Amniotic stem cell (primary cell): ENCODE measurements around the gene RNF166.

Experiments
- DNase-seq: peaks from one replicate; lab custom pipeline; 2025; lab: John Stamatoyannopoulos, UW

The RNF166 gene

GRCh38 chr16:88692861-88693260, 13.3 kb downstream of the RNF166 start:
- no peak for DNase-seq

GRCh38 chr16:88691924-88692560, 14.2 kb downstream of the RNF166 start:
- no peak for DNase-seq

DNA sequence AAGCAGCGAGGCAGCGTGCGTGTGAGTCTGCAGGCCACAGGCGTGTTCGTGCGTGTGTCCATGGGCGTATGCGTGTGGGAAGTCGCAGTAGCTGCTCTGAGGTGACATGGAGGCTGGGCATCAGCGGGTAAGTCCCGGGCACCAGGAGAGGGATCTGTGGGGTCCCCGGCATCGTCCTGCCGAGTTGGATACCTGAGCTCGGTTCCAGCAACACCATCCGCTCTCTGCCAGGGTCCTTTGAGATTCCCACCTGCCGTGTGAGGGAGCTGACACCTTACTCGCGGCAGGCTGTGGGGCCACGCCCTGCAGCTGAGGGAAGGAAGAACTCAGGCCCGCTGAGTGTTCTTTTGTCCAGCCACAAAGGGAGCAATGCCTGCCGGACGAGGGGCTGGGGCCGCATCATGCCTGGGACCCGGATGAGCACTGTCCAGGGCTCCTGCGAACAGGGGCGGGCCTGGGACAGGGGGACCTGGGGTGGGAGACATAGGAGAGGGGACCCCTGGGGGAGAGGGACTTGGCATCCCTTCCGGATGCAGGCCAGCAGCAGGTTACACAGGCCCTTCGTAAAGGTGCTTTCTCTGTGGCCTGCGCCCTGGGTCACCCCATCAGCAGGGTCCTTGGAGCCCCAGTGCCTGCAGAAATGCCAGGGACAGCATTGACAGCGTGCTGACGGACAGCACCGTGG, 14.9 kb downstream of the RNF166 start:
- no peak for DNase-seq

DNA sequence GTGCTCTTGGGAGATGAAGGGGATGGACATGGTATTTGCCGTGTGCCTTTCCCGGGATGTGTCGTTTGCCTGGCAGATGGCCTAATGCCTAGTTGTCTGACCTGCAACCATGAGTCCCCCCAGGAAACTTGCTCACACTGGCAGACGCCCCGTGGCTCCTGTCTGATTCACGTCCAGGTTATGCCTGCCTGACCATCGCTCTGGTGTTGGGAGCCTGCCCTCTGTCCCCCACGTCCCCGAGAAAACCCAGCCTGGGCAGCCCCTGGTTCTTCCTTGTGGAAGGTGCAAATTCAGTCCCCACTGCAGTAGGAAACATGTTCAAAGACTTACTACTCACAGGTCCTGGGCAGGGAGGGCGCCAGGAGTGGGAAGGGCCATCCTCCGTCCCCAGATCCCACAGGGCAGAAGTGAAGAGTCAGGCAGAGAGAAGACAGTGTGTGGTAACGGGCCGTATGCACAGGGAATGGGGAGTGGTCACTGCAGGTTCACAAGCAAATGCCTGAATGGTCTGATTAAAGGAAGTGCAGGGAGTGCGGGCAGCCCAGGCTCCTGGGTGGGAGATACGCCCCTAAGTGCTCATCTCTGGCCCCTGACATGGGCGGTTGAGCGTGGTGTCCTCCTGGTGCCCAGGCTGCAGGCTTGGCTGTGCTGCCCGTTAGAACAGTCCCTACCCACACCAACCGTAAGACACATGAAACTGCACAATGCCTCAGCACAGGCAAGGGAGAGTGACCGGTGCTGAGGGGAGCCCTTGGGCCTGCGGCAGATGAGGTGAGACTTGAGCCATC, 15.7 kb downstream of the RNF166 start:
- no peak for DNase-seq

DNA sequence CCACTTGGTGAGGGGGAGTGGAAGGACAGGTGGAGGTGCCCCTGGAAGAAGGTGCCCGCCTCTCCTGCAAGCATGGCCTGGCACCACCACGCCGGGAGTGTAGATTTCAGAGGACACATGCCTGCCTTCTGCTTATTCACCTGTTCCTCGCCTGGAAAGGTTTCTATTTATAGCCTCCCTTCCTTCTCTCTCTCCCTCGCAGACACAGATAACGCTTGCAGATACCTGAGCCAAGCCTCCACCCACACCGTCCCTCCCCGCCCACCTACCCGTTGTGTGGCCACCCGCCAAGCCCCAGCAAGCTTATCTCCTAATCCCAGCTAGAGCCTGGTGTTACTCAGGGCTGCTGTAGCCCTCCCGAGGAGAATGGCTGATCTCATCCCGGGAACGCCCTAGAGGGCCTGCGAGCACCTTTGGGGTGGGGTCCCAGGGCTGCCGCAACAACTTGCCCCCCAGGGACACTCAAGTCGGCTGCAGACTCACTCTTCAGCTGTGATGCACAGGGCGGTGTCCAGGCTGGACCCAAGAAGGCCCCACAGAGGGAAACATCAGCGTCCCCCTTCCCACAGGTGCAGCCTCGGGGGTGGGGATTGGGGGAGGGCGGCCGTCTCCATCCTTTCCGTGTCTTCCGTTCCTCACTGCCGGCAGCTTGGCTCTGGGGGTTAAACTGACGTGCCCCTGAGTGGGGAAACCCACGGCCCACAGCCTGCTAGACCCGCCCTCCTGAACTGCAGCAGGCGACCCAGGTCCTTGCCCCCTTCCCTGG, 18.0 kb downstream of the RNF166 start:
- DNase-seq = no peak

GRCh38 chr16:88687676-88688012, 18.6 kb downstream of the RNF166 start:
- DNase-seq = no peak

- no peak for DNase-seq
Observed at GRCh38 chr16:88687254-88687576, 19.0 kb downstream of the RNF166 start.

DNA sequence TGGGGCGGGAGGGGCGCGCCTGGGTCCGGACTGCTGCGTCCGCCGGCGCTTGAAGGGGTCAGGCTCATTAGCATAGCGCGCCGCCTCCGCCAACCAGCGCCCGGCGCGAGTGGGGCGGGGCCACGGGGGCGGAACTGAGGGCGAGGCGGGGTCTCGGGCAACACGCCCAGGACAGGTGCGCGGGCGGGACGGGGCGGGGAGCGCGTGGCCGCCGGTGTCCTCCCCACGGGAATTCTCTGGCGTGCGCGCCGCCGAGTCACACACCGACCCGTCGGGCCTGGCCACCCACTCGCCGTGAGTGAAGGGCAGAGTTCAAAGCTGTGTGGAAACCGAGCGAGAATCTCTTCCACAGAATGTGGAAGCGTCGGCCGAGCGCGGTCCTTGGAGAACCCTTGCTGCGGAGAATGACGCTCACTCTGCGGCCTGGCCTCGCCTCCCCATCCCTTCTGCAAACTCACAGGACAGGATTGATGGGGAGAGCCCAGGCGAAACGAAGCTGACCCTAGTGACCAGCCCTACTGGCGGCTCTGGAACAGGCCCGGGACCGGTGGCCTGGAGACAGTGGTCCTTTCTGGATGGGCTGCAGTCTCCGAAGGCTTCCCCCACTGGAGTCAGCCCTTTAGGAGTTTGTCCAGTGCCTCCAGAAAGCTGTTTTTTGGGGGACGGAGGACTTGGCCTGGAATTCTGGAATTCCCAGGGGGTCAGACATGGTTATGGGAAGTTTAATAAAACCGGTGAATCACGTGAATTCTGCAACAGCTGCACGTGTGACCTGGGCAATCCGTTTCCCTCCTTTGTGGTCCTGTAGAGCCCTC, 19.6 kb downstream of the RNF166 start, which contains the start of gene SNAI3:
Gene SNAI3, minus strand, starts transcription at position 69 of the 815 bp plus-strand sequence. CDS start 101 bp downstream, outside the sequence.
- DNase-seq = no peak

DNA sequence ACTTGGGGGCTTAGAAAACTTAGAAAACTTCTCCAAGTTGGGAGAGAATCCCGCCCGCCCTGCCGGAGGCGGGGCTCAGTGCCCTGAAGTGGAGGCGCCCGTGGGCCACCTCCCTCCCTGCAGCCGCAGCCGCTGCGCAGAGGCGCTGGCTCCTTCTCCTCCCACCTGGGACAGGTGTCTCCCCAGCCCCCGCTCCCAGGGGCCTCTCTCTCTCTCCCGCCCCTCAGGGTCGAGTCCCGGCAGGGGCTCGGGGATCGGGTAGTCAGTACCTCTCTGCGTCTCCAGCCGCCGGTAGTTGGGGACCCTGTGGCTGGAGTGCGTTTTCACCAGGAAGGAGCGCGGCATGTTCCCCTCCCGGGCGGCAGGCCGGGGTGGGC, 20.2 kb downstream of the RNF166 start:
- DNase-seq = no peak

GRCh38 chr16:88685156-88686061, 20.8 kb downstream of the RNF166 start:
- DNase-seq = peak; percentile 69

DNA sequence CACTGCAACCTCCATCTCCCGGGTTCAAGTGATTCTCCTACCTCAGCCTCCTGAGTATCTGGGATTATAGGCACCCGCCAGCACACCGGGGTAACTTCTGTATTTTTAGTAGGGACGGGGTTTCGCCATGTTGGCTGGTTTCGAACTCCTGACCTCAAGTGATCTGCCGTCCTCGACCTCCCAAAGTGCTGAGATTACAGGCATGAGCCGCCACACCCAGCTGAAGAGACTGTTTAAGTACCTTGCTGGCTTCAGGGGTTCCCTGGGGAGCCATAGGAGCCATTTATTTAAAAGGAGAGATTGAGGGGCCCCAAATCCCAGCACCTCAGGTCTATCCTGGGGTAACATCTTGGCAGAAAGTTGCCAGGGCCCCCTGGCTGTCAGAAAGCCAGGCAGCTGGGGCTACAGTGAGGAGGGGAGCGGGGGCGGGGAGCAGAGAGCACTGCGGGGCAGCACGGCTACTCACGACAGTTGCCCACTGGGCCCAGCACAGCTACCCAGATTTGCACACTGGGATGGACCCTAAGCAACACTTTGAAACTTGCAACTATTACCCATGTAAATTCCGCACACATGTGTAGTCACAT, 21.5 kb downstream of the RNF166 start:
- DNase-seq = no peak

DNA sequence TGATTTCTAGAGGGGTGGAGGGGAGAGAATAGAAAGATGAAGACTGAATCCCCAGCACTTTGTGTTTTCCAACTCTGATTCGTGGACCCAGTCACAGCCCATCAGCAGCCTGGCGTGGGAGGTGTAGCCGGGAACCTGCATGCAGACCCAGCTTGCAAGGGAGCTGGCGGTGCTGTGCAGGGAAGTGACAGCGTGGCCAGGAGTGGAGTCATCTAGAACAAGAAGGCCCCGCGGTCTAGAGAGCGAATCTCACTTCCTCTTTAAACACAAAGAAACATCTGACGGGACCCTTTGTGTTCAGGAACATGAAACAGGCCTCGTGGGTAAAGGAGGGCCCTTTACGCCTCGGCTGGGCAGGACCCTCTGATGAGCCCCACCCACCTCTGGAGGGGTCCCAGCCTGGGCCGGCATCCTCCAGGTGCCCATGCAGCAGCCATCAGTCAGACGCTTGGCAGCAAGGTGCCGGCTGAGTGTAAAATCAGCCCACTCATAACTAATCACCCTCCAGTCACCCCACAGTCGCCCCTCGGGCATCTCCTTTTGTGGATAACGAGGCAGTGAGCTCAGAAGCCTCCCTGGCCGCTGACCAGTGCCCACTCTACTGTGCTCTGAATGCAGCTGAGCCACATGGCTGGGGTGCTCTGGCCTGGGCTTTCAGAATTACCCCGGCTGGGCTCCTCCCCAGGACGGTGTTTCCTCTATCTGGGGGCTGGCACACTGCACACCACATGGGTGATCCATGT, 24.3 kb downstream of the RNF166 start:
- DNase-seq = no peak

GRCh38 chr16:88681084-88681680, 25.0 kb downstream of the RNF166 start:
- DNase-seq = no peak

GRCh38 chr16:88680554-88681083, 25.6 kb downstream of the RNF166 start:
- no peak for DNase-seq

GRCh38 chr16:88678224-88678979, 27.8 kb downstream of the RNF166 start:
- no peak for DNase-seq

GRCh38 chr16:88677721-88678120, 28.5 kb downstream of the RNF166 start:
- DNase-seq = no peak

DNA sequence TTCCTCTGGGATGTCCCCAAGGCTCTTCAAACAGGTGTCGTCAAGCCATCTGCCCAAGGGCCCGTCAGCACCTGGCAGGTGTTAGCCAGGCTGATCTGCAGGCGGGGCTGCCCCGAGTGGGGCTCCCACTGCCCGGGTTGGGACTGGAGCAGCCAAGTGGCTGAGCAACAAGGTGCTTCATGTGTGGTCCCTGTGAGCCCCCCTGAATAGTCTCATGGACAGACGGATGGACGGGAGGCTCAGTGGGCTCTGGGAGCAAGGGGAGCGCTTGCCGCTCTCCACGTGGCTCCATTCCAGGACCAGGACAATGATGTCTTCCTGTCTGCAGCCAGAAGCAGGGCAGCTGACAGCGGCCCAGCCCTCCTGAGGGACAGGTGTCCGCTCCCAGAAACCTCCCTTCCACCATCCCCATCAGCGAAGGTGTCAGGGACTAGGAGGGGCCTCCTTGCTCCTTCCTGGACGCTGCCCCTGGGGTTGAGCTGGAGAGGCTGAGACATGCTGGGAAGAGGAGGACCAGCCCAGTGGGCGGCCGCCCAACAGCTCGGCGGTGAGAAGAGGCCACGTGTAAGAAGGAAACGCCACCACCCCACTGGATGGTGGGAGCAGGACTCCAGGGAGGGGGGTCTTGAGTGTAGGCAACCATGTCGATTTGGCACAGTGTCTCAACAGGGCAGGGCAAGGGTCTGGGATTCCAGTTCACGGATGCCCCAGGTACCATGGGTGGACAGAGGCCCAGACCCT, 29.5 kb downstream of the RNF166 start:
- no peak for DNase-seq
